ENCODE measurements around the gene CAMK2B. TPM values are rescaled to one million over a fixed set of nuclear protein-coding genes. Genes with fewer than 3 reads are reported as not detected.

The CAMK2B gene
- total RNA-seq, 2 donors from 2014 or later = 0.42 to 0.80 TPM

DNA sequence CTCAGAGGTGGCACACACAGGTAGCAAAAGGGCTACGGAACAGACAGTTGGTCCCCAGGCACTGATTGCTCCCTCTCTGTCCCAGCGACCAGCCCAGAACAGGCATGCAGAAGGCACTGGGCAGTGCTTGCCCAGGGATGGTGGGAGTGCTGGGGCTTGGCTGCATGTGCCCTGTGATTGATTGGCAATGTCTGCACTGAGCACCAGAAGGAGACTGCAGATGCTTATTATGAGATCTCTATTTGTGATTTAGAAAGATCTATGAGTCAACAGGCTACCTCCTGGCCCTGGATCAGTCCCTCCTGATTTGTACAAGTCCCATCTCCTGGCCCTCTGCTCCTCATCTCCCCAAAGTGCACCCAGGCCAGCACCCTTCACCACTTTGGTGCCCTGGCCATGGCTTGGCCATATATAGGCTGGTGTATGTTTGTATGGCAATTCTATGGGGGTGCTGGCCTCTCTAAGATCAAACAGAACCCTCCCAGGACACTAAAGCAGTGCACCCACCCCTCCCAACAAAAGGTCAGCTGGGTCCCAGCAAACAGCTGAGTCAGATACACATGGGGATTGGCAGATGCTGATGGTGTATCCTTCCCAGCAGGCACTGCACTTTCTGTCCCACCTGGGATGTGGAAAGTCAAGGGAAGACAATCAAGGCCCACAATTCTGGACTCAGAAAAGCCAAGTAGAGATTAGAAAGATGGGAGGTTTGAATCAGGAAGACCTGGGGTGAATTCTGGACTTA lies 30.9 kb downstream of the CAMK2B start:
- DNase-seq = no peak
- H3K9me3 ChIP-seq = no peaks in the 10 kb centered on the region
- no peak for TF ChIP-seq CTCF (IDR thresholded peaks at IDR 0.05)
- no peak overlapping the region for H3K27ac ChIP-seq
- peaks cover 5% of the 10 kb centered on the region for H3K27me3 ChIP-seq
- H3K36me3 ChIP-seq = no peaks in the 10 kb centered on the region
- no peak overlapping the region for H3K4me3 ChIP-seq
- H3K4me1 ChIP-seq = no peaks in the 10 kb centered on the region
- no peak overlapping the region for H3K9ac ChIP-seq (ENCODE audit: low read depth in 2 of 2, low read length in 2 of 2)
- intact Hi-C loops (cut with DNase I) = no loop called here

- no peaks in the 10 kb centered on the region for H3K36me3 ChIP-seq
- no peak overlapping the region for H3K27ac ChIP-seq
- intact Hi-C loops (cut with DNase I) = no loop called here
- DNase-seq = peak; percentile 6
- no peaks in the 10 kb centered on the region for H3K4me1 ChIP-seq
- no peak overlapping the region for H3K4me3 ChIP-seq
- H3K9ac ChIP-seq (ENCODE audit: low read depth in 2 of 2, low read length in 2 of 2) = no peak overlapping the region
- H3K27me3 ChIP-seq = peaks cover 5% of the 10 kb centered on the region
- no peak for TF ChIP-seq CTCF (IDR thresholded peaks at IDR 0.05)
- no peaks in the 10 kb centered on the region for H3K9me3 ChIP-seq
Observed at GRCh38 chr7:44293561-44294324, 31.7 kb downstream of the CAMK2B start.

GRCh38 chr7:44292876-44293560 lies 32.4 kb downstream of the CAMK2B start:
- peak; percentile 12 for DNase-seq
- TF ChIP-seq CTCF (IDR thresholded peaks at IDR 0.05) = no peak
- H3K27me3 ChIP-seq = peaks cover 5% of the 10 kb centered on the region

DNA sequence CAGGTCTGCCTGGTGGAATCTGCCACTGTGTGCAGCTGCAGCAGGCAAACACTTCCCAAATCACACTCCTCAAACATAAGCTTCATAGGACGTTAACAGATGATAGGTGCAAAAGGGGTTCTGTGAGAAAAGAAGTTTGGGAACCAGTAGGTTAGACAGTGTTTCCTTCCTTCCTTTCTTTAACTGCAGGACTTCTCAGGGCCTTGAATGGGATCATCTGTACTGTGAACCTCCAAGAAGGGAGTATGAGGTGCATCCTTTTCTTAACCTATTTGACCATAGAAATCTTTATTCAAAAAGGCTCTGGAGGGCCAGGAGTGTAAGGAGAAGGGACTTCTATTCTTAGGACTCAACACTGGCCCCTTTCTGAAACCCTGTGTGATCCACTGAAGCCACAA lies 33.0 kb downstream of the CAMK2B start:
- Histone ChIP-seq H3K9me3 (no peaks in the 10 kb centered on the region), H3K27ac (no peak overlapping the region), H3K4me1 (no peaks in the 10 kb centered on the region), H3K36me3 (no peaks in the 10 kb centered on the region), H3K4me3 (no peak overlapping the region), H3K27me3 (peaks cover 5% of the 10 kb centered on the region), H3K9ac (ENCODE audit: low read depth in 2 of 2, low read length in 2 of 2) (no peak overlapping the region)
- TF ChIP-seq CTCF (IDR thresholded peaks at IDR 0.05) = no peak
- no peak for DNase-seq
- intact Hi-C loops (cut with DNase I) = no loop called here

More at GRCh38 chr7:44292876-44293560, 32.4 kb downstream of the CAMK2B start:
- H3K4me1 ChIP-seq = no peaks in the 10 kb centered on the region
- H3K9ac ChIP-seq (ENCODE audit: low read depth in 2 of 2, low read length in 2 of 2) = no peak overlapping the region
- H3K27ac ChIP-seq = no peak overlapping the region
- intact Hi-C loops (cut with DNase I) = no loop called here
- no peaks in the 10 kb centered on the region for H3K36me3 ChIP-seq
- H3K4me3 ChIP-seq = no peak overlapping the region
- no peaks in the 10 kb centered on the region for H3K9me3 ChIP-seq

- peaks cover 5% of the 10 kb centered on the region for H3K27me3 ChIP-seq
- no peak overlapping the region for H3K27ac ChIP-seq
- H3K4me3 ChIP-seq = no peak overlapping the region
- H3K4me1 ChIP-seq = no peaks in the 10 kb centered on the region
- no peaks in the 10 kb centered on the region for H3K36me3 ChIP-seq
- no peak overlapping the region for H3K9ac ChIP-seq (ENCODE audit: low read depth in 2 of 2, low read length in 2 of 2)
- no peak for TF ChIP-seq CTCF (IDR thresholded peaks at IDR 0.05)
- no peak for DNase-seq
- intact Hi-C loops (cut with DNase I) = no loop called here
- no peaks in the 10 kb centered on the region for H3K9me3 ChIP-seq
Observed at GRCh38 chr7:44291733-44292419, 33.5 kb downstream of the CAMK2B start.
